Bone marrow (tissue), 2 donors: ENCODE results near the gene AVL9.
"Not testable (repeated sequence)": the region's sequence is repeated elsewhere in the genome, so short reads cannot be mapped to it uniquely, and the experiment has no call there.

ENCODE experiments used
- DNase-seq, 2 donors: peaks; one replicate each; lab custom pipeline; 2025; lab: John Stamatoyannopoulos, UW

The AVL9 gene

GRCh38 chr7:32496052-32496813 lies 944 bp downstream of the AVL9 start:
- no peak for DNase-seq

GRCh38 chr7:32499755-32500154 lies 4.5 kb downstream of the AVL9 start:
- not testable (repeated sequence) for DNase-seq

- not testable (repeated sequence) for DNase-seq
These were observed 4.9 kb downstream of the AVL9 start for GRCh38 chr7:32500216-32500615.

- DNase-seq: peak; percentile 28 to 63
These were observed 5.6 kb downstream of the AVL9 start for GRCh38 chr7:32500922-32501341.

GRCh38 chr7:32501522-32501921 lies 6.2 kb downstream of the AVL9 start:
- no peak for DNase-seq

- no peak for DNase-seq
These were observed 7.4 kb downstream of the AVL9 start for GRCh38 chr7:32502728-32503127.

- DNase-seq: no peak
These were observed 11.2 kb downstream of the AVL9 start for GRCh38 chr7:32506266-32507054.

GRCh38 chr7:32507414-32507813 lies 12.1 kb downstream of the AVL9 start:
- no peak for DNase-seq

GRCh38 chr7:32511791-32512190 lies 16.5 kb downstream of the AVL9 start:
- no peak for DNase-seq

GRCh38 chr7:32513210-32513609 lies 17.9 kb downstream of the AVL9 start:
- no peak for DNase-seq

- no peak for DNase-seq
These were observed 20.7 kb downstream of the AVL9 start for GRCh38 chr7:32515890-32516550.

GRCh38 chr7:32516551-32517100 lies 21.3 kb downstream of the AVL9 start:
- DNase-seq: no peak

GRCh38 chr7:32518534-32519140 lies 23.3 kb downstream of the AVL9 start:
- DNase-seq: no peak

GRCh38 chr7:32519763-32520162 lies 24.5 kb downstream of the AVL9 start:
- no peak for DNase-seq

- DNase-seq: no peak
These were observed 27.6 kb downstream of the AVL9 start for GRCh38 chr7:32522746-32523530.

GRCh38 chr7:32524631-32525030 lies 29.3 kb downstream of the AVL9 start:
- DNase-seq: no peak

GRCh38 chr7:32525839-32526238 lies 30.6 kb downstream of the AVL9 start:
- DNase-seq: no peak

GRCh38 chr7:32531402-32531801 lies 36.1 kb downstream of the AVL9 start:
- DNase-seq: no peak

- no peak for DNase-seq
These were observed 36.8 kb downstream of the AVL9 start for GRCh38 chr7:32532086-32532485.

GRCh38 chr7:32532716-32533115 lies 37.4 kb downstream of the AVL9 start:
- no peak for DNase-seq
